Measurements from ENCODE around the gene DOK3. TPM values are rescaled to one million over a fixed set of nuclear protein-coding genes. Genes with fewer than 3 reads are reported as not detected.

DOK3 gene
- total RNA-seq, 1 donor from 2014 or later, result 16.2 TPM

DNA sequence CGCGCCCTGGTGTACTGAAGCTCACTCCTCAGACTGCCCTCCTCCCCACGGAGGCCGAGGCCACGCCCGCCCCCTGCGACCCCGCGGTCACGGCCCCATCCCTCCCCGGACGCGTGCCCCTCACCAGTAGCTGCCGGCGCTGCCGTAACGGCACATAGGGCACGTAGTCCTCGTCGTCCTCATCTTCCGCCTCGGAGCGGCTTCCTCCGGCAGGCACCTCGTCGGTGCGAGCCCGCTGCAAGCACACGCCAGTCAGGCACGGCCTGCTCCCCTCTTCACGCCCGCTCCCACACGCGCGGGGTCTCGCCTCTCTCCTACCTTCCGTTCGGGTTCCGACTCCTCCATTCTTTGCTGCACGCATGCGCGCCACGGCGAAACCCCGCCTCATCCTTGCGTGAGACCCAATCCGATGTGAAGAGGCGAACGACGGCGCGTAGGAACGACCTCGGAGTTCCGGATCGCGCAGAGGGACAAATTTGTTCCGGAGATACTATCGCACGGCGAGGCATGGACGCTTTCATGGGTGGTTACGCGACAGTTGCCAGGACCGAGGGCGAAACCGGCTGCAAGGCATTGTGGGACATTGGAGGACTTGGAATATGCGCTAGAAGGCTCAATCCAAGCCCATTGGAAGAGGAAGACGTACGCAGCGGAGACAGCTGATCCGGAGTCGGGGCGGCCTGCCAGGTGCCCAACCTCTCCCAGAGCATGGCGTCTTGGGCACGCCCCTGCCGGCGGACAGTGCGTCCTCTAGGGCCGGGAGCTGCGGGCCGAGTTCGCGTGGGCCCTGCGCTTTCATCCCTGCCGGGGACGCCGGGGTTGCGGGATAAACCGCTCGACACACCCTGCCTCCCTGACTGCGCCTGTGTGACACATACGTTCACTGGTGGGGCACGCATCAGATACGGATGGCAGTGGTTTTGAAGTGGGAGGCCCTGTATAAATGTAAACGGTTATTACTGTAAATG, 7.3 kb upstream of the DOK3 start, which contains the start of gene DDX41:
TSS of gene DDX41 (minus strand) at position 361 of the 968 bp plus-strand sequence. CDS start at position 345, 16 bp downstream.
- intact Hi-C loops (cut with DNase I), result no loop called here
- peak; percentile 98 for DNase-seq (ENCODE audit: low spot score)
- peak; percentile 96 for ATAC-seq

- intact Hi-C loops (cut with DNase I), result no loop called here
- no peak for DNase-seq (ENCODE audit: low spot score)
- ATAC-seq, result no peak
Observed at GRCh38 chr5:177515580-177515979, 6.0 kb upstream of the DOK3 start.

DNA sequence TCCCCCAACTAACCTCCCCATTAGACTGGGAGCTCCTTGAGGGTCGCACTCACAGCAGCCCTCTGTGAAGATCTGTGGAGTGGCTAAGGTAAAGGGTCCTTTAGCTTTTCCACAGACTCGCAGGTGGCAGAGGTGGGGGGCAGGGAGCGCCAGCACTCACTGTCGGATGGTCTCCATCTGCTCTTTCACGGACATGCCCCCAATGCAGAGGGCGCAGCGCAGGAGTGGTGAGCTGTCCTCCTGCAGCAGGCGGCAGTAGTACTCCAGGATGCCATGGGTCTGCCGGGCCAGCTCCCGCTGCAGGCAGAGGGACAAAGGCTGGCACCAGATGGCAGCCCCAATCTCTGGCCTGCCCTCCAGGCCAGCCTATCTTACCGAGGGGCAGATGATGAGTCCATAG, 4.9 kb upstream of the DOK3 start:
- no peak for ATAC-seq
- no peak for DNase-seq (ENCODE audit: low spot score)
- intact Hi-C loops (cut with DNase I), result no loop called here

DNA sequence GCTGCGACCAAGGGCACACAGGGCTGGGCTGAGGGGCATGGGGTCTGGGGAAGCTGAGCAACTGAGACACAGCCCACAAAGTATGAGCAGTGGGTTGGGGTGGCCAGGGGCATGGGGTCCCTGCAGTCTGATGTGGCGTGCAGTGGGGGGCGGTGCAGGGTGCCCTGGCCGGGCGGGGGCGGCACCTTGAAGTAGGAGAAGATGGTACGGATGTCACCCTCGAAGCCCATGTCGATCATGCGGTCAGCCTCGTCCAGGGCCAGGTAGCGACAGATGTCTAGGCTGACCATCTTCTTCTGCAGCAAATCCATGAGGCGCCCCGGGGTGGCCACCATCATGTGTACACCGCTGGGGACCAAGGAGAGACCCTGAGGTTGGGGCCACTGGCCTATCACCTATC, 3.9 kb upstream of the DOK3 start:
- intact Hi-C loops (cut with DNase I), result no loop called here
- DNase-seq (ENCODE audit: low spot score) (no peak), ATAC-seq (no peak)

- intact Hi-C loops (cut with DNase I), result no loop called here
- no peak for DNase-seq (ENCODE audit: low spot score)
- ATAC-seq, result no peak
Observed at GRCh38 chr5:177512736-177513380, 3.2 kb upstream of the DOK3 start.

DNA sequence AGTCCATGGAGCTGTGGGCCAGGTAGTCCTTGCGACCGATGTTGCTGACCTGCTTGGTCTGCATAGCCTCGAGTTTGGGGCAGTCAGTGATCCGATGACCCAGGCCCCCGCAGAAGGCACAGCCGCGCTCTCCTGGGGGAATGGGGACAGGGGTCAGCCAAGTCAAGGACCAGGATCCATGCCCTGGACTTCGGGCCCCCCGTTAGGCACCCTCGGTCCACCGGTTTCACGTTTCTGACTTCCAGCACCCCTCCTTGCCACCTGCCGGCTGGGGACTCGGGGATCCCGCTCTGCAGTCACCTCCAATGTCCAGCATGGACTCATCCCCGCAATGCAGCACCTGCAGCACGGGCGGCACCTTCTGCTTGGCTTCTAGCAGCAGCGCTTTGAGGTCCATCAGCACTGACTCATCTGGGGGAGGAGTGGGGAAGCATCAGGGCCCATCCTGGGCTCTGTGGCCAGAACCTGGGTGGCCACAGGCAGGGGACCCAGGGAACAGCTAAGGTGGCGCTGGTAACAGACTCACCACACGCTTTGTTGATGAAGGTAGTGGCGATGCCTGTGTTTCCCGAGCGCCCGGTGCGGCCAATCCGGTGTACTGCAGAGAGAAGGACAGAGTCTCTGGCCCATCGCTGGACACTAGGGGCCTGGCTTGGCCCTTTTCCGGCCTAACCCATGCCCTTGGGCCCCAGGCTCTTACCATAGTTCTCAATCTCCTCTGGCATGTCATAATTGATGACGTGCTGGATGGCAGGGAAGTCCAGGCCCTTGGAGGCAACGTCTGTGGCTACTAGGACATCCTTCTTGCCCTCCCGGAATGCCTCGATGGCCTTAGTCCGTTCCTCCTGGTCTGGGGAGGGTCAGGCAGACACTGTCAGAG, 2.4 kb upstream of the DOK3 start:
- intact Hi-C loops (cut with DNase I), result no loop called here
- no peak for ATAC-seq
- no peak for DNase-seq (ENCODE audit: low spot score)

DNA sequence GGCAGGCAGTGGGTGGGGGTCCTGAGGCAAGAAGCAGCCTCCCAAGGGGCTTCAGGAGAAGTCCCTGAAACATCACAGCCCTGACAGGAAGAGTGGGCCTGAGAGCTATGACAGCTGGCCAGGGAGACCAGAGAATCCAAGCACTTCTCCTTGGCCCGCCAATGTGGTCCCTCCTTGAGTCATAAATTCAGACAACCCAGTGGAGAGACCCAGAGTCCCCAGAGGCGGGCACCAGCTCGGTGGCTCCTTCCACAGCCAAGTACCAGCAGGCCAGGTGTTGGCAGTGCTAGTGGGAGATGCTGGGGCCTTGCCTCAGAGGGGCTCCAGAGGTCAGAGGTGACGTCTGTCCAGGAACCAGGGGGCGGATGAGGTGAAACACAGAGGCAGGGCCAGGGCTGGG, 1.6 kb upstream of the DOK3 start:
- intact Hi-C loops (cut with DNase I), result no loop called here
- no peak for DNase-seq (ENCODE audit: low spot score)

DNA sequence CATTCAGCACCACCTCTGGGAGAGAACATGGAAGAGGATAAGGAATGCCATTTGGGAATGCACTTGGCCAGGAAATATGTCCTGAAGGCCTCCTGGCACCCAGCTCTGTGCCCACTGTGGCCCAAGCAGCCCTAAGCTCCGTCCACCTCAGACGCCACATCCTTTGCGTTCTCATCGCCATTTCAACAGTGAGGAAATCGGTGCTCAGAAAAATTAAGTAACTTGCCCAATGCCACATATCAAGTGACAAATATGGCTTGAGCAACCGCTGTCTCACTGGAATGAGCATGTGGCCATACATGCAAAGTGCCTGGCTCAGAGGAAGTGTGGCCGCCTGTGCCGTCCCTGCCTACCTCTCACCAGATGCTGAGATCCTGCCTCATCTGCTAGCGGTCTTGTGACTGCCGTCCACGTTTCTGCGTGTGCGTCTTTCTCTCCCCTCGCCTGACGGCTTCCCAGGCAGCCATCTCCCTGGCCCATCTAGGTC, 984 bp upstream of the DOK3 start:
- DNase-seq (ENCODE audit: low spot score), result no peak
- no peak for ATAC-seq
- intact Hi-C loops (cut with DNase I), result no loop called here

More for the DNA sequence above, 1.6 kb upstream of the DOK3 start:
- no peak for ATAC-seq

DNA sequence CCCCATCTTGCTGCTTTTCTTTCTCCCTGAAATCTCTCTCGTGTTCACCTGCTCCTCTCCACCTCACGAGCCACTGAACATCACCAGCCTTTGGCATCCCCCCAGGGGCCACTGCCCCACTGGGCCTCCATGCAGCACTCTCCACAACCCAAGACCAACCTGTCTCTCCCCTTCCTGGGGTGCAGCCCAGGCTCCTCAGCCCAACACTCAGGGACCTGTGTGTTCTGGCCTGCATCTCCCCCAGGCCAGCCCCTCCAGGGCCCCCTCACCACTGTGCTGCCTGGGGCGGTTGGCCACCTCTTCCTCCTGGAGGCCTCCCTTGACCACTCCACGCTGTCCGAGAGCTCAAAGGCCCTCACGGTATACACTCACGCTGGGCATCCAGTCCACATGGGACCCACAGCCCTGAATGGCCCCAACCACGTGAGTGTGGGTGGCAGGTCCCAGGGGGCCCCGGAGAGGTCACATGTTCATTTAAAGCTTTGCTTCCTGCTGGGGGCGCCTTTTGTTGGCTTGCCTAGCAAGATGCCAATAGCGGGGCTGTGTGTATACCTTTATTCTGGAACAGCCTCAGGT, 453 bp upstream of the DOK3 start:
- intact Hi-C loops (cut with DNase I), result no loop called here
- ATAC-seq, result peak; percentile 4
- DNase-seq (ENCODE audit: low spot score), result no peak

DNA sequence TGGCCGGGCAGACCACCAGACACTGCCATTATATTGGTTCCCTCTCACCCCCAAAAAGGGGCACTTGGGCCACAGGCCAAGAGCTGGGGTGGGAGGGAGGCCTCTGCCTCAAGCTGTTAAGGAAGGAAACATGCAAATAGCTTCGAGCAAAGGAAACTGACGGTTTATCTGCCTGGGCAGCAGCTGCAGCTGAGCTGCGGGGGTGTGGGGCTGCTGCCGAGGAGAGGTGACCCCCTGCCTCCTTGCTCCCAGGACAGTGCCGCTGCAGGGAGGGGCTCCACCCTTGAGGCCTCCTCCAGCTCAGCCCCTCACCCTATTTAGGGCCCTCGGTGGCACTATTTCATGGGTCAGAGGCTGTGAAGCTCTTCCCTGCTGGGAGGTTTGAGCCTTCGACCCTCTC, 789 bp downstream of the DOK3 start:
- DNase-seq (ENCODE audit: low spot score), result no peak
- intact Hi-C loops (cut with DNase I), result no loop called here
- no peak for ATAC-seq

- DNase-seq (ENCODE audit: low spot score) (no peak), ATAC-seq (no peak)
- intact Hi-C loops (cut with DNase I), result no loop called here
Observed at GRCh38 chr5:177508221-177508611, 1.4 kb downstream of the DOK3 start.

DNA sequence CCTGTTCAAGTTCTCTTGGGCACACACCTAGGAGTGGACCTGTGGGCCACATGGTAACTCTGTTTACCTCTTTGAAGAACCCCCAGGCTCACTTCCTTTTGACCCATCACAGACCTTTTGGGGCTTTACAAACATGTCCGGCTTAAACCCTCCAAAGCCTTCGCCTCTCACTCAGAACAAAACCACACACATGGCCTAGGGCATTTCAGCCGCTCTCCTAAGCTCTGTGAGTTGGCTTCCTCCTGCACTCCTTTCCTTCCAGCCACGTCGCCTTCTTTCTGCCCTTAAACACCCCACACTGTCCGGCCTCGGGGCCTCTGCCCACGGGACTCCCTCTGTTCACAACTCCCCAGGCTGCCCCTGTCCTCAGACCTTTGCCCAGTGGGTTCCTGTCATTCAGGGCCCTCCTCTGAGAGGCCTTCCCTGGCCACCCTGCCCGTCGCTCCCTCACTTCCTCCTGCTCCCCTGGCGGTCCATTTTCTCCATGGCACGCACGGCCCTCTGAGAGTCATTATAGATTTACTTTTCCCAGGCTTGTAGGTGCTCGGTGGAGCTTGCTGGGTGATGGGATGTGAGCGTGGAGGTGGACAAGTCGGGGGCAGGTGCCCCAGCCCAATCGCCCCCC, 1.9 kb downstream of the DOK3 start:
- DNase-seq (ENCODE audit: low spot score) (no peak), ATAC-seq (no peak)
- intact Hi-C loops (cut with DNase I), result no loop called here

GRCh38 chr5:177507165-177507564, 2.5 kb downstream of the DOK3 start:
- no peak for DNase-seq (ENCODE audit: low spot score)
- no peak for ATAC-seq
- intact Hi-C loops (cut with DNase I), result no loop called here

GRCh38 chr5:177505075-177505474, 4.6 kb downstream of the DOK3 start:
- DNase-seq (ENCODE audit: low spot score) (no peak), ATAC-seq (no peak)
- intact Hi-C loops (cut with DNase I), result no loop called here

GRCh38 chr5:177504086-177505056, 5.3 kb downstream of the DOK3 start:
- DNase-seq (ENCODE audit: low spot score) (no peak), ATAC-seq (no peak)
- intact Hi-C loops (cut with DNase I), result loop anchor here (5.0 kb wide), 1 partner anchor 112 kb away; no protein-coding TSS in a partner anchor

- intact Hi-C loops (cut with DNase I), result loop anchor here (5.0 kb wide), 1 partner anchor 111 kb away; no protein-coding TSS in a partner anchor
- DNase-seq (ENCODE audit: low spot score) (no peak), ATAC-seq (no peak)
Observed at GRCh38 chr5:177503351-177504085, 6.1 kb downstream of the DOK3 start.

Data from sciatic nerve (tissue), 2 donors.